Measurements from ENCODE around the gene KCNJ10. TPM values are rescaled to one million over a fixed set of nuclear protein-coding genes. Genes with fewer than 3 reads are reported as not detected.

Gene KCNJ10
- total and polyA plus RNA-seq, 2 of the 13 experiments (the other 11 are each of a cell fraction or from before 2014, with no cell fraction given), result 4.4 to 10.3 TPM

GRCh38 chr1:159988006-159988405 lies 82.0 kb downstream of the KCNJ10 start (continued):
- no peak for TF ChIP-seq TIGD3 (CRISPR knock-in tag; IDR thresholded peaks at IDR 0.05; ENCODE audit: borderline replicate concordance)
- no peak for TF ChIP-seq RFX1 (IDR thresholded peaks at IDR 0.05)
- TF ChIP-seq GTF3A (CRISPR knock-in tag; conservative IDR thresholded peaks at IDR 0.05), result no peak
- TF ChIP-seq KAT7 (CRISPR knock-in tag; IDR thresholded peaks at IDR 0.05; ENCODE audit: borderline replicate concordance), result no peak
- TF ChIP-seq JUNB (CRISPR knock-in tag; IDR thresholded peaks at IDR 0.05; ENCODE audit: borderline replicate concordance), result no peak
- no peak for TF ChIP-seq ELF3 (CRISPR knock-in tag; IDR thresholded peaks at IDR 0.05)

- 51% methylated on average over 2 of the region's 4 CpGs for WGBS (ENCODE audit: low lambda C conversion rate)
- POLR2A ChIA-PET, result no interaction called here
- Histone ChIP-seq H3K4me2 (ENCODE audit: low read depth, low read length) (no peak overlapping the region), H3K79me2 (ENCODE audit: insufficient read depth, low read length) (no peaks in the 10 kb centered on the region), H3K4me1 (ENCODE audit: insufficient read depth, low read length) (peaks cover 8% of the 10 kb centered on the region; the same call in 1 of the 2 replicates), H2AFZ (ENCODE audit: low read length) (no peak overlapping the region), H3K36me3 (replicated peaks in 1 of 2; ENCODE audit: control insufficient read depth in 1 of 2, insufficient read depth in 2 of 2, low read length in 2 of 2) (no peaks in the 10 kb centered on the region), H4K20me1 (ENCODE audit: insufficient read depth, low read length) (no peaks in the 10 kb centered on the region), H3K9me3 (ENCODE audit: low read length) (no peaks in the 10 kb centered on the region), H3K4me3 (replicated peaks in 1 of 3; ENCODE audit: insufficient read depth in 1 of 3, low read depth in 2 of 3, low read length in 3 of 3) (no peak overlapping the region), H3K27me3 (ENCODE audit: control insufficient read depth in 1 of 2, insufficient read depth in 2 of 2, low read length in 2 of 2) (peaks cover 0 to 5% of the 10 kb centered on the region in 2 experiments; a peak in 3 of 5 replicates), H3K27ac (ENCODE audit: extremely low read length, insufficient read depth, low read length) (no peak overlapping the region), H3K9ac (ENCODE audit: insufficient read depth, low read depth, low read length) (no peak overlapping the region)
- no peak for ATAC-seq
- in situ Hi-C loops (cut with HindIII; ENCODE audit: extremely low pct_ligation_motif_present, low pct_unique_long_range_greater_than_20kb) (no loop called here), intact Hi-C loops (cut with micrococcal nuclease; ENCODE audit: unreplicated experiment) (no loop called here)
- no peak for DNase-seq (ENCODE audit: low spot score)
- FAIRE-seq, result no peak
- CTCF ChIA-PET (ENCODE audit: low intra/inter-chr PET ratio, low total read pairs), result no interaction called here
- BruUV-seq (replicated peaks), result no TSS peak
- TF ChIP-seq STAG1 (CRISPR knock-in tag; IDR thresholded peaks at IDR 0.05) (no peak), MBNL3 (CRISPR knock-in tag; conservative IDR thresholded peaks at IDR 0.05) (no peak), ZBTB44 (CRISPR knock-in tag; IDR thresholded peaks at IDR 0.05) (no peak), ZNF513 (CRISPR knock-in tag; conservative IDR thresholded peaks at IDR 0.05) (no peak), KIAA2018 (CRISPR knock-in tag; IDR thresholded peaks at IDR 0.05; ENCODE audit: borderline replicate concordance) (no peak)
Observed at GRCh38 chr1:159987186-159987585, 82.8 kb downstream of the KCNJ10 start.

Data from HepG2 (cell line).